Brain microvascular endothelial cell (primary cell): ENCODE results near the gene HDAC9.

Experiments
- DNase-seq: peaks from one replicate; pipeline ENCODE4 v3.0.0-alpha.2; 2020
- H3K27ac ChIP-seq: fragments of 250-450 bp; sonication (Bioruptor Pico); 2 replicates; pipeline ENCODE4 v1.5.1; 2020; ENCODE audit warnings: mild to moderate bottlenecking, moderate library complexity
- H3K27me3 ChIP-seq: fragments of 250-450 bp; sonication (Bioruptor Pico); replicated peaks from 2 replicates; pipeline ENCODE4 v1.5.1; 2020; ENCODE audit warnings: mild to moderate bottlenecking
- H3K36me3 ChIP-seq: fragments of 250-450 bp; sonication (Bioruptor Pico); replicated peaks from 2 replicates; pipeline ENCODE4 v1.5.1; 2020; ENCODE audit warnings: mild to moderate bottlenecking
- H3K4me3 ChIP-seq: 2 replicates; pipeline ENCODE4 v1.5.1; 2011; ENCODE audit warnings: low read depth, mild to moderate bottlenecking, control low read depth, low read length, moderate library complexity
- in situ Hi-C: cut with HindIII; loops from 2 replicates; pipeline ENCODE4 v1.10.0; 2017; ENCODE audit warnings: low sequenced_read_pairs, low pct_ligation_motif_present
- TF ChIP-seq, protein P1 (sequence below): IDR thresholded peaks from 2 replicates; pipeline ENCODE4 v1.5.1; 2011; ENCODE audit warnings: low read depth, mild to moderate bottlenecking, moderate library complexity, low read length, control low read depth, inconsistent platforms; ENCODE audit errors: missing control alignments

HDAC9 gene

GRCh38 chr7:18755793-18756192, 260.2 kb downstream of the HDAC9 start:
- no peak for DNase-seq
- Histone ChIP-seq H3K27ac (no peak overlapping the region), H3K27me3 (no peaks in the 10 kb centered on the region), H3K4me3 (no peak overlapping the region), H3K36me3 (no peaks in the 10 kb centered on the region)
- TF ChIP-seq, protein P1, sequence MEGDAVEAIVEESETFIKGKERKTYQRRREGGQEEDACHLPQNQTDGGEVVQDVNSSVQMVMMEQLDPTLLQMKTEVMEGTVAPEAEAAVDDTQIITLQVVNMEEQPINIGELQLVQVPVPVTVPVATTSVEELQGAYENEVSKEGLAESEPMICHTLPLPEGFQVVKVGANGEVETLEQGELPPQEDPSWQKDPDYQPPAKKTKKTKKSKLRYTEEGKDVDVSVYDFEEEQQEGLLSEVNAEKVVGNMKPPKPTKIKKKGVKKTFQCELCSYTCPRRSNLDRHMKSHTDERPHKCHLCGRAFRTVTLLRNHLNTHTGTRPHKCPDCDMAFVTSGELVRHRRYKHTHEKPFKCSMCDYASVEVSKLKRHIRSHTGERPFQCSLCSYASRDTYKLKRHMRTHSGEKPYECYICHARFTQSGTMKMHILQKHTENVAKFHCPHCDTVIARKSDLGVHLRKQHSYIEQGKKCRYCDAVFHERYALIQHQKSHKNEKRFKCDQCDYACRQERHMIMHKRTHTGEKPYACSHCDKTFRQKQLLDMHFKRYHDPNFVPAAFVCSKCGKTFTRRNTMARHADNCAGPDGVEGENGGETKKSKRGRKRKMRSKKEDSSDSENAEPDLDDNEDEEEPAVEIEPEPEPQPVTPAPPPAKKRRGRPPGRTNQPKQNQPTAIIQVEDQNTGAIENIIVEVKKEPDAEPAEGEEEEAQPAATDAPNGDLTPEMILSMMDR, result no peak
- in situ Hi-C loops, result no loop called here

DNA sequence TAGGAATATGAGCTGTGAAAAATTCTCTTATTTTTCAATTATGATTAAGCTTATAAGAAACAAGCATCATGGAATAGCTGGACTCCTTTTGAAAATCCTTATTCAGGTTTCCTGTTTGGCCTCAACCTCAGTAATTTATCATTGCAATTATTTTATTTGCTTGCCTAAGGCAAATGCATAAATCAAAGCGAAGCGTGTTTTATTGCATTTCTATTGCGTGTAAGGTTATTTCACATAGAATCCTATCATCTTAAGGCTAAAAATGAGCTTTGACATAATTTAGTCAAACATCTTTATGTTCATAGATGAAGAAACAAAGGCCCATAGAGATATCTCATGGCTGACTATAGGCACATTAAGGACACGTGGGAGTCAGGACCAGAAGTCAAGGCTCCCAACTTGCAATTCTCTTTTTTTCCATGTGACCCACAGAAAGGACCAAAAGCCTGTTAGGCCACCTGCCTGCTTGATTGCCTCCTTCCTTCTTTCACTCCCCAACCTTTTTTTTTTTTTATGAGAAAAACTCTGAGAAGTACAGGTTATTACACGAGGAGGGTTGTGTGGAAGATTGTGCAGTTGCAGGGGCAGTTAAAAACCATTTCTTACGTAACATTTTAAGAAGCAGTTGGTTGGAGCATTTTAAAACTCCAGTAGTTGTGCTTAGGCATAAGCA, 261.0 kb downstream of the HDAC9 start:
- Histone ChIP-seq H3K27me3 (no peaks in the 10 kb centered on the region), H3K36me3 (no peaks in the 10 kb centered on the region), H3K27ac (no peak overlapping the region), H3K4me3 (no peak overlapping the region)
- no peak for DNase-seq
- in situ Hi-C loops, result no loop called here
- TF ChIP-seq, protein P1, result no peak

GRCh38 chr7:18760046-18760445, 264.5 kb downstream of the HDAC9 start:
- Histone ChIP-seq H3K27me3 (no peaks in the 10 kb centered on the region), H3K4me3 (no peak overlapping the region), H3K36me3 (no peaks in the 10 kb centered on the region), H3K27ac (no peak overlapping the region)
- TF ChIP-seq, protein P1, result no peak
- no peak for DNase-seq
- in situ Hi-C loops, result no loop called here

DNA sequence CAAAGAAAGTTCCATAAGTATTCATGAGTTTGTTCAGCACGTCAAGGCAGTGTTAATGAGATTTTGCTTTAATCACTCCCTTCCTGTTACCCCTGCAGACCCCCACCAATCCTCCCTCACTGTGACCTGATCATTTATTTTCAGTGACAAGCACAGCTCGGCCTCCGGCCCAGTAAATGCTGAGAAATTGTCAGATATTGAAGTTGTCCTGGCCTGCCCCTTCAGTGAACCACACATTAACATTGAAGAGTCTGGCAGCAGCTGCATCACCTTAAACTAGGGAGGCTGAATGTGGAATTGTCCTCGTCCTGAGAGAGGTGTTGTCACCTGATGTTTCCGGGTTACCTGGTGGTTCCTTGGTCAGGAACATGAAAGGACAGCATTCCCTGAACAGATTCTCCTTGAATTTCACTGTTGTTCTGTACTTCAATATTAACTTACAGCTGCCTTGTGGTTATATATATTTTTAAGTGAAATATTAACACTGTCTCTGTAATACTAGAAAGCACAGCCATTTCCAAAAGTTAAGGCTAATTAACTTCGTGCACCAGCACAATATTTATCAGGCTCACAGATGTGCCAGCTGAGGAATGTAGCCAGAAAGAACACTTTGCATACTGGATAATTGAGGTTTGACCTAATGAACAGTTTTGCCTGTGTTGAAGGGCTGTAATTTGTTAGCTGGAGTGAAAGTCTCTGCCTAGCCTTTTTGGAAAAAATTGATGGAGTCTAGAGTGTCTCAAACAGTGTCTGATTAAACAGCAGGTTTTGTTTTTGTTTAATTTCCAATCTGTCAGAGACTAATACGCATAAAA, 265.3 kb downstream of the HDAC9 start:
- Histone ChIP-seq H3K4me3 (no peak overlapping the region), H3K27me3 (no peaks in the 10 kb centered on the region), H3K36me3 (no peaks in the 10 kb centered on the region), H3K27ac (no peak overlapping the region)
- DNase-seq, result no peak
- in situ Hi-C loops, result no loop called here
- TF ChIP-seq, protein P1, result no peak

- Histone ChIP-seq H3K27me3 (no peaks in the 10 kb centered on the region), H3K27ac (peak overlapping the region; percentile 49), H3K36me3 (no peaks in the 10 kb centered on the region), H3K4me3 (no peak overlapping the region)
- TF ChIP-seq, protein P1, result no peak
- DNase-seq, result peak; percentile 83
- in situ Hi-C loops, result no loop called here
These were observed 266.6 kb downstream of the HDAC9 start for GRCh38 chr7:18762189-18762588.
